CD14-positive monocyte (primary cell): ENCODE results near the gene GRIA1. TPM values are rescaled to one million over a fixed set of nuclear protein-coding genes. Genes with fewer than 3 reads are reported as not detected.

Experiments
- DNase-seq, 3 donors: peaks; one replicate each; pipeline ENCODE4 v3.0.0-alpha.2; 2011 to 2022
- H2AFZ ChIP-seq: 2 replicates; pipeline ENCODE4 v1.6.0; 2012; ENCODE audit warnings: mild to moderate bottlenecking, low read depth, low read length, inconsistent platforms; ENCODE audit not compliant: insufficient read depth, poor library complexity, severe bottlenecking
- H3K27ac ChIP-seq, 2 donors: 1 replicate in 1 of 2; 2 replicates in 1 of 2; pipeline ENCODE4 v1.5.1; 2012 to 2013; ENCODE audit warnings: low read length in 2 of 2, control low read depth in 1 of 2, inconsistent platforms in 1 of 2, low read depth in 1 of 2, mild to moderate bottlenecking in 1 of 2
- H3K27me3 ChIP-seq, 2 donors: one replicate each; pipeline versions ENCODE4 v1.6.0 to v1.6.1; 2011 to 2013; ENCODE audit warnings: low read length in 2 of 2; ENCODE audit not compliant: control insufficient read depth in 2 of 2, insufficient read depth in 2 of 2
- H3K36me3 ChIP-seq, 2 donors: replicated peaks in 1 of 2; 1 replicate in 1 of 2; 2 replicates in 1 of 2; pipeline versions ENCODE4 v1.5.1 to v1.6.1; 2012 to 2013; ENCODE audit warnings: low read length in 2 of 2, control low read depth in 1 of 2, inconsistent platforms in 1 of 2, mild to moderate bottlenecking in 1 of 2; ENCODE audit not compliant: insufficient read depth in 2 of 2, control insufficient read depth in 1 of 2
- H3K4me1 ChIP-seq, 2 donors: 1 replicate in 1 of 2; 2 replicates in 1 of 2; pipeline versions ENCODE4 v1.5.1 to v1.6.1; 2012 to 2013; ENCODE audit warnings: low read length in 2 of 2, control low read depth in 1 of 2, inconsistent platforms in 1 of 2, mild to moderate bottlenecking in 1 of 2, moderate library complexity in 1 of 2; ENCODE audit not compliant: insufficient read depth in 2 of 2, control insufficient read depth in 1 of 2
- H3K4me2 ChIP-seq: replicated peaks from 2 replicates; pipeline ENCODE3; 2012; ENCODE audit warnings: low read length, moderate library complexity, mild to moderate bottlenecking; ENCODE audit not compliant: poor library complexity, severe bottlenecking; ENCODE audit errors: extremely low read depth
- H3K4me3 ChIP-seq, 3 experiments: fragments of 200-600 bp in 1 of 3; sonication (generic) in 1 of 3; replicated peaks in 1 of 3; 1 replicate in 2 of 3; 2 replicates in 1 of 3; pipeline ENCODE4 v1.5.1; 2011 to 2013; ENCODE audit warnings: low read length in 3 of 3, mild to moderate bottlenecking in 3 of 3, control low read depth in 2 of 3, low read depth in 2 of 3, inconsistent platforms in 1 of 3, moderate library complexity in 1 of 3
- H3K79me2 ChIP-seq: 2 replicates; pipeline ENCODE4 v1.6.0; 2012; ENCODE audit warnings: mild to moderate bottlenecking, control low read depth, inconsistent platforms, low read length, moderate library complexity; ENCODE audit not compliant: insufficient read depth
- H3K9ac ChIP-seq: 2 replicates; pipeline ENCODE4 v1.6.0; 2017; ENCODE audit warnings: low read length, mild to moderate bottlenecking; ENCODE audit not compliant: insufficient read depth, poor library complexity, severe bottlenecking
- H3K9me3 ChIP-seq, 2 donors: replicated peaks in 1 of 2; 1 replicate in 1 of 2; 2 replicates in 1 of 2; pipeline versions ENCODE4 v1.5.1 to v1.6.1; 2012 to 2013; ENCODE audit warnings: low read length in 2 of 2, control low read depth in 1 of 2; ENCODE audit not compliant: control insufficient read depth in 1 of 2, insufficient read depth in 1 of 2
- H4K20me1 ChIP-seq: 2 replicates; pipeline ENCODE4 v1.6.0; 2012; ENCODE audit warnings: mild to moderate bottlenecking, low read length, control low read depth, moderate library complexity; ENCODE audit not compliant: insufficient read depth
- H3K27ac Mint-ChIP-seq, 7 donors: one replicate each; pipeline ENCODE4 v1.8.0; 2020; ENCODE audit warnings: mild to moderate bottlenecking in 7 of 7, mixed read lengths in 7 of 7, moderate library complexity in 6 of 7, inconsistent platforms in 2 of 7
- H3K27me3 Mint-ChIP-seq, 3 donors: one replicate each; pipeline ENCODE4 v1.8.0; 2021 to 2022; ENCODE audit warnings: low read depth in 3 of 3, mild to moderate bottlenecking in 3 of 3, mixed read lengths in 3 of 3, moderate library complexity in 3 of 3, inconsistent platforms in 1 of 3
- H3K36me3 Mint-ChIP-seq, 2 donors: one replicate each; pipeline ENCODE4 v1.8.0; 2020; ENCODE audit warnings: mixed read lengths in 2 of 2, inconsistent platforms in 1 of 2, mild to moderate bottlenecking in 1 of 2
- H3K4me1 Mint-ChIP-seq: one replicate; pipeline ENCODE4 v1.8.0; 2020; ENCODE audit warnings: mild to moderate bottlenecking, mixed read lengths
- H3K4me3 Mint-ChIP-seq, 2 donors: one replicate each; pipeline ENCODE4 v1.8.0; 2020; ENCODE audit warnings: mild to moderate bottlenecking in 2 of 2, mixed read lengths in 2 of 2, moderate library complexity in 1 of 2
- H3K9me3 Mint-ChIP-seq, 7 donors: one replicate each; pipeline ENCODE4 v1.8.0; 2020 to 2022; ENCODE audit warnings: mixed read lengths in 7 of 7, mild to moderate bottlenecking in 6 of 7, moderate library complexity in 6 of 7, inconsistent platforms in 2 of 7
- WGBS: methylation state at CpG from one replicate; pipeline ENCODE4 v1.1.5; 2013; ENCODE audit warnings: missing lambda C conversion rate; ENCODE audit not compliant: insufficient coverage; 5-methylcytosine and 5-hydroxymethylcytosine counted together
- intact Hi-C, 2 donors: fragments of 100-400 bp; cut with micrococcal nuclease; formaldehyde crosslinking; loops; one replicate each; pipeline versions ENCODE4 v1.15.0 to v1.15.1; 2023
- polyA plus RNA-seq, 3 donors: library from polyadenylated mRNA; depleted of rRNA in 1 of 3; unstranded in 2 of 3; stranded (reverse) in 1 of 3; fragments of 300-500 nt in 2 of 3; fragments of >200 nt in 1 of 3; fragmentation: Illumina TruSeq in 2 of 3; gene quantifications; 1 replicate in 2 of 3; 2 replicates in 1 of 3; pipeline ENCODE4 v1.2.3, GENCODE V29; 2012 to 2021
- TF ChIP-seq, protein P1 (sequence below): fragments of 200-600 bp; IDR thresholded peaks from one replicate; pipeline ENCODE4 v1.8.0; 2022; ENCODE audit warnings: antibody characterized with exemption, mild to moderate bottlenecking

GRIA1 gene
- polyA plus RNA-seq, 3 donors = not detected

DNA sequence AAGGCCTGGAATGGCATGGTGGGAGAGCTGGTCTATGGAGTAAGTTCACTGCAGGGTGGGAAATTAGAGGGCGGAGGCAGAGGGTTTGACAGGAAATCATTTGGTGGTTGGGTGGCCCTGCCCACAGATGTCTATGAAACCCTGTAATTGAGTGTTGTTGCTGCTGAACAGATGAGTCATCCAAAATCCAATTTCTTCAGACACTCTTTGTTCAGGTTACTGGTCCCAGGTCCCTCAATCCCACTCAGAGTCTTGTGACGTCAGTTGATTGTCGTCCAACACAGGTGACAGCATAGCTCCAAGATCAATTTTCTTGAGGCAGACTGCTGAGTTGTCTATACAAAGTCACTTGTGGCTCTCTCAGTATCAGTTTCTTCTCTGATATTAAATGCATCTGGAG lies 208.6 kb downstream of the GRIA1 start:
- TF ChIP-seq, protein P1, sequence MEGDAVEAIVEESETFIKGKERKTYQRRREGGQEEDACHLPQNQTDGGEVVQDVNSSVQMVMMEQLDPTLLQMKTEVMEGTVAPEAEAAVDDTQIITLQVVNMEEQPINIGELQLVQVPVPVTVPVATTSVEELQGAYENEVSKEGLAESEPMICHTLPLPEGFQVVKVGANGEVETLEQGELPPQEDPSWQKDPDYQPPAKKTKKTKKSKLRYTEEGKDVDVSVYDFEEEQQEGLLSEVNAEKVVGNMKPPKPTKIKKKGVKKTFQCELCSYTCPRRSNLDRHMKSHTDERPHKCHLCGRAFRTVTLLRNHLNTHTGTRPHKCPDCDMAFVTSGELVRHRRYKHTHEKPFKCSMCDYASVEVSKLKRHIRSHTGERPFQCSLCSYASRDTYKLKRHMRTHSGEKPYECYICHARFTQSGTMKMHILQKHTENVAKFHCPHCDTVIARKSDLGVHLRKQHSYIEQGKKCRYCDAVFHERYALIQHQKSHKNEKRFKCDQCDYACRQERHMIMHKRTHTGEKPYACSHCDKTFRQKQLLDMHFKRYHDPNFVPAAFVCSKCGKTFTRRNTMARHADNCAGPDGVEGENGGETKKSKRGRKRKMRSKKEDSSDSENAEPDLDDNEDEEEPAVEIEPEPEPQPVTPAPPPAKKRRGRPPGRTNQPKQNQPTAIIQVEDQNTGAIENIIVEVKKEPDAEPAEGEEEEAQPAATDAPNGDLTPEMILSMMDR = no peak
- H3K4me1 Mint-ChIP-seq = no peaks in the 10 kb centered on the region
- H3K9ac ChIP-seq = no peak overlapping the region
- WGBS = 79% methylated on average over 2 of the region's 3 CpGs
- H3K27me3 Mint-ChIP-seq = no peaks in the 10 kb centered on the region
- no peaks in the 10 kb centered on the region for H4K20me1 ChIP-seq
- H3K79me2 ChIP-seq = no peaks in the 10 kb centered on the region
- H3K36me3 ChIP-seq = no peaks in the 10 kb centered on the region
- no peaks in the 10 kb centered on the region for H3K36me3 Mint-ChIP-seq
- H3K4me2 ChIP-seq = no peak overlapping the region
- H3K27ac Mint-ChIP-seq = no peak overlapping the region
- no peaks in the 10 kb centered on the region for H3K27me3 ChIP-seq
- no peak overlapping the region for H3K27ac ChIP-seq
- intact Hi-C loops = no loop called here
- no peak overlapping the region for H2AFZ ChIP-seq
- no peaks in the 10 kb centered on the region for H3K9me3 ChIP-seq
- no peaks in the 10 kb centered on the region for H3K4me1 ChIP-seq
- H3K4me3 ChIP-seq = no peak overlapping the region
- H3K9me3 Mint-ChIP-seq = peaks cover 0 to 5% (median 2%) of the 10 kb centered on the region in 7 donors
- H3K4me3 Mint-ChIP-seq = no peak overlapping the region
- DNase-seq = no peak

DNA sequence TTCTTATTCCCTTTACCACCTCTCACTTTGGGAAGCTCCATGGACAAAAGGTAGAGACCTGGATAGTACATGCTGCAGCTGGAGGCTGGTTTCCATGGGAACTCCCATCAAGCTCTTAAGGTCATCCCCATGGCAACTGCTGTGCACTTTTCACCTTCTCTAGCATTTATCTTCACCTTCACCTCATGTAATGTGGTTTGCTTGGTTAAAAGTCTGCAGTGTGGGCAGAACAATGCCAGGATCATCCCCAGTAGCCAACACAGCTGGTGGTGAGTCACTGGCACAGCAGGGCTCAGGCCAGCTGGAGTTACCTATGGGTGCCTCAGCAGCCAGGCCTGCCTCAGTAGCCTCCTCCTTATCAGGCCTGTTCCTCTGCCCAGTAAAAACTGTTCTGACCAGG lies 210.5 kb downstream of the GRIA1 start:
- Histone ChIP-seq H3K79me2 (no peaks in the 10 kb centered on the region), H3K36me3 (no peaks in the 10 kb centered on the region), H3K9ac (no peak overlapping the region), H3K4me1 (no peaks in the 10 kb centered on the region), H4K20me1 (no peaks in the 10 kb centered on the region), H3K4me2 (no peak overlapping the region), H2AFZ (no peak overlapping the region), H3K4me3 (no peak overlapping the region), H3K27me3 (no peaks in the 10 kb centered on the region), H3K27ac (no peak overlapping the region), H3K9me3 (no peaks in the 10 kb centered on the region)
- Mint-ChIP-seq H3K4me3 (no peak overlapping the region), H3K4me1 (no peaks in the 10 kb centered on the region), H3K9me3 (peaks cover 0 to 5% (median 2%) of the 10 kb centered on the region in 7 donors), H3K27me3 (no peaks in the 10 kb centered on the region), H3K36me3 (no peaks in the 10 kb centered on the region), H3K27ac (no peak overlapping the region)
- TF ChIP-seq, protein P1 = no peak
- intact Hi-C loops = no loop called here
- DNase-seq = no peak
